ENCODE results near the gene ADAMTS2. TPM values are rescaled to one million over a fixed set of nuclear protein-coding genes. Genes with fewer than 3 reads are reported as not detected.

Gene ADAMTS2
- total and polyA plus RNA-seq, 2 of the 8 experiments (the other 6 are each of a cell fraction or from before 2014, with no cell fraction given), result 6.6 to 7.3 TPM

DNA sequence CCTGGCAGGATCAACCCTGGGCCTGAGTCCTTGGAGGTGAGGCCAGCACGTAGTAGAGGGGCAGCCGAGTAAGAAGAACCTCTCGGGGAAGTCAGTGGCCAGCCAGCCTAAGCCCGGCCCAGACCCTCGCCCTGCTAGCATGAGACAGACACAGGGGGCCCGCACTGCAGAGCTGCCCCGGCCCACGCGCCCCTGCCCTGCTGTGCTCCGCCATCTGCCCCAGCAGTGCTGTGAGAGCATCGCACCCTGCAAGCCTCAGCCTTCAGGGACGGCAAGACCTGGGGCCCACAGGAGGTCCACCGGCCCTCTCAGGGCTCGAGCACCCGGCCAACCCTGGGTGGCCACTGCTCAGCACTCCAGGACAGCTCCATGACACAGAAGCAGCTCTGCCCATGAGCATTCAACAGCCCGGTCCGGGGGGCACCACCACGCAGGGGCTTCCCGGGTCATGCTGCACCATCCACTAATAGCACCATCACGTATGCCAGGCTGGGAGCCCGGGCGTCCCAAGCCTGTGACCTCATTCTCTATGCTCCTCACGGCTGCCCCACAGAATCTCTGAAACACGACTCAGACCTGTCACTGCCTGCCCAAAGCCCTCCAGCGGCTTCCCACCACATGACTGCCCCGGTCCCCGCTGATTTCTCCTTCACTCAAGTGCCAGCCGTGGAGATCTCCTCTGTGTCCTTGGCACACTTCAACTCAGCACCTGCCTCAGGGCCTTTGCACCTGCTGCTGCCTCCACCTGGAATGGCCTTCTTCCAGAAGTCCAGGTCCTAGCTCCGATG, 38.1 kb downstream of the ADAMTS2 start:
- Histone ChIP-seq H3K4me3 (ENCODE audit: extremely low read depth in 1 of 4, insufficient read depth in 2 of 4, low read depth in 3 of 4, low read length in 4 of 4) (no peak overlapping the region), H2BK15ac (ENCODE audit: low read length) (no peak overlapping the region), H3K36me3 (ENCODE audit: control insufficient read depth in 2 of 4, insufficient read depth in 4 of 4, low read length in 3 of 4) (no peaks in the 10 kb centered on the region), H4K8ac (ENCODE audit: extremely low read depth, insufficient read depth, low read length) (no peak overlapping the region; the same call in 1 of the 2 replicates), H3K4me2 (ENCODE audit: insufficient read depth in 1 of 2, low read depth in 2 of 2, low read length in 2 of 2) (no peak overlapping the region), H3K27ac (ENCODE audit: low read depth, low read length) (no peak overlapping the region), H2BK120ac (replicated peaks; ENCODE audit: low read depth, low read length) (no peak overlapping the region), H3K9ac (replicated peaks in 1 of 4; ENCODE audit: extremely low read depth in 1 of 4, low read depth in 3 of 4, low read length in 3 of 4) (no peak overlapping the region), H2BK5ac (ENCODE audit: low read depth, low read length) (no peak overlapping the region), H2BK20ac (ENCODE audit: low read length) (no peak overlapping the region), H3K14ac (ENCODE audit: insufficient read length) (no peak overlapping the region), H4K20me1 (replicated peaks in 1 of 2; ENCODE audit: control insufficient read depth in 1 of 2, insufficient read depth in 2 of 2, low read length in 2 of 2) (no peaks in the 10 kb centered on the region), H3K18ac (ENCODE audit: extremely low read depth, low read length) (no peak overlapping the region), H3K79me2 (ENCODE audit: control insufficient read depth in 1 of 2, insufficient read depth in 2 of 2, low read length in 2 of 2) (no peaks in the 10 kb centered on the region), H2AFZ (ENCODE audit: low read length) (no peak overlapping the region), H3K79me1 (ENCODE audit: low read depth, low read length) (no peaks in the 10 kb centered on the region), H3K23me2 (ENCODE audit: low read depth, low read length) (no peaks in the 10 kb centered on the region), H3K4ac (replicated peaks; ENCODE audit: insufficient read length, low read depth, low read length) (no peak overlapping the region), H2AK5ac (ENCODE audit: low read depth, low read length) (no peak overlapping the region), H4K5ac (ENCODE audit: insufficient read length, low read depth, low read length) (no peak overlapping the region), H3K27me3 (replicated peaks in 1 of 4; ENCODE audit: control insufficient read depth in 3 of 4, extremely low read depth in 1 of 4, insufficient read depth in 3 of 4, low read length in 3 of 4) (no peaks in the 10 kb centered on the region), H4K91ac (replicated peaks; ENCODE audit: insufficient read length, low read length) (no peak overlapping the region), H3K4me1 (replicated peaks in 1 of 4; ENCODE audit: control insufficient read depth in 3 of 4, insufficient read depth in 4 of 4, low read length in 3 of 4) (no peaks in the 10 kb centered on the region), H3K56ac (replicated peaks; ENCODE audit: insufficient read length, low read depth, low read length) (no peak overlapping the region), H3K9me3 (ENCODE audit: insufficient read depth in 2 of 2, low read depth in 1 of 2, low read length in 1 of 2) (no peaks in the 10 kb centered on the region), H3K23ac (ENCODE audit: insufficient read length) (no peak overlapping the region), H2BK12ac (ENCODE audit: low read depth, low read length) (no peak overlapping the region)
- ChIA-PET CTCF (ENCODE audit: partially characterized antibody) (no interaction called here), POLR2A (ENCODE audit: partially characterized antibody) (no interaction called here)
- DNase-seq (ENCODE audit: low read depth in 1 of 2, low spot score in 2 of 2), result no peak
- 90% methylated on average over 28 of the region's 29 CpGs; no CpG with 5 or more reads in 1 of the 2 experiments for WGBS, 2 experiments (ENCODE audit: extremely low coverage in 1 of 2, insufficient coverage in 1 of 2, insufficient read length in 1 of 2, insufficient replicate concordance in 2 of 2, low coverage in 1 of 2, low lambda C conversion rate in 2 of 2, missing lambda C conversion rate in 1 of 2)
- no peak for FAIRE-seq
- TF ChIP-seq RFX5 (IDR thresholded peaks at IDR 0.05; ENCODE audit: borderline replicate concordance, low read depth, low read length), result no peak
- TF ChIP-seq POU5F1 (IDR thresholded peaks at IDR 0.05; ENCODE audit: low read depth, low read length), result no peak
- TF ChIP-seq RXRA (IDR thresholded peaks at IDR 0.05; ENCODE audit: insufficient read depth, low read depth, low read length), result no peak
- TF ChIP-seq YY1 (IDR thresholded peaks at IDR 0.05; ENCODE audit: low read depth, low read length), result no peak
- no peak for TF ChIP-seq NANOG (IDR thresholded peaks at IDR 0.05; ENCODE audit: insufficient read depth, low read depth, low read length, poor library complexity, severe bottlenecking)
- no peak for TF ChIP-seq ATF3 (IDR thresholded peaks at IDR 0.05; ENCODE audit: insufficient read depth, low read depth, low read length)
- TF ChIP-seq SIRT6 (IDR thresholded peaks at IDR 0.05; ENCODE audit: low read length), result no peak
- no peak for TF ChIP-seq TAF7 (optimal IDR thresholded peaks at IDR 0.05; ENCODE audit: borderline replicate concordance, low read depth, low read length)
- TF ChIP-seq BACH1 (IDR thresholded peaks at IDR 0.05; ENCODE audit: low read length), result no peak
